Fibroblast of lung (primary cell): ENCODE results near the gene CXCL8. TPM values are rescaled to one million over a fixed set of nuclear protein-coding genes. Genes with fewer than 3 reads are reported as not detected.

Experiments
- DNase-seq, 2 donors: peaks; one replicate each; pipeline versions ENCODE4 v3.0.0 to v3.0.0-alpha.2; 2010; ENCODE audit warnings: low read depth in 2 of 2
- H2AFZ ChIP-seq: 2 replicates; pipeline ENCODE4 v1.5.1; 2012; ENCODE audit warnings: low read length, control low read depth, inconsistent platforms
- H3K27ac ChIP-seq: 2 replicates; pipeline ENCODE4 v1.5.1; 2011; ENCODE audit warnings: low read length, control low read depth; ENCODE audit not compliant: insufficient read depth
- H3K27me3 ChIP-seq: 2 replicates; pipeline ENCODE4 v1.5.1; 2011; ENCODE audit warnings: mild to moderate bottlenecking, low read length; ENCODE audit not compliant: control insufficient read depth, insufficient read depth
- H3K36me3 ChIP-seq: 2 replicates; pipeline ENCODE4 v1.5.1; 2011; ENCODE audit warnings: low read length; ENCODE audit not compliant: control insufficient read depth, insufficient read depth
- H3K4me1 ChIP-seq: 2 replicates; pipeline ENCODE4 v1.5.1; 2011; ENCODE audit warnings: low read length; ENCODE audit not compliant: control insufficient read depth, insufficient read depth; ENCODE audit errors: extremely low read depth
- H3K4me2 ChIP-seq: 2 replicates; pipeline ENCODE4 v1.5.1; 2011; ENCODE audit warnings: low read length, control low read depth; ENCODE audit not compliant: insufficient read depth; ENCODE audit errors: extremely low read depth
- H3K4me3 ChIP-seq, 4 experiments: fragments of 200-600 bp in 1 of 4; sonication (generic) in 1 of 4; replicated peaks in 1 of 4; 2 replicates each; pipeline ENCODE4 v1.5.1; 2011 to 2016; ENCODE audit warnings: low read length in 4 of 4, low read depth in 3 of 4, mild to moderate bottlenecking in 3 of 4, control low read depth in 2 of 4, inconsistent platforms in 1 of 4, mixed read lengths in 1 of 4; ENCODE audit not compliant: insufficient read depth in 1 of 4; ENCODE audit errors: control extremely low read depth in 1 of 4
- H3K79me2 ChIP-seq: 2 replicates; pipeline ENCODE4 v1.5.1; 2012; ENCODE audit warnings: mild to moderate bottlenecking, low read length, inconsistent platforms; ENCODE audit not compliant: control insufficient read depth, insufficient read depth
- H3K9ac ChIP-seq: 2 replicates; pipeline ENCODE4 v1.5.1; 2011; ENCODE audit warnings: mild to moderate bottlenecking, low read length, control low read depth; ENCODE audit not compliant: insufficient read depth
- H3K9me3 ChIP-seq: 2 replicates; pipeline ENCODE4 v1.5.1; 2012; ENCODE audit warnings: low read depth, low read length; ENCODE audit not compliant: control insufficient read depth, insufficient read depth
- H4K20me1 ChIP-seq: 2 replicates; pipeline ENCODE4 v1.5.1; 2011; ENCODE audit warnings: low read length; ENCODE audit not compliant: control insufficient read depth, insufficient read depth; ENCODE audit errors: extremely low read depth
- EZH2 ChIP-seq: IDR thresholded peaks from 2 replicates; pipeline ENCODE4 v1.5.1; 2012; ENCODE audit warnings: low read length, control low read depth, mild to moderate bottlenecking; ENCODE audit errors: missing control alignments
- polyA plus RNA-seq, 2 donors: library from polyadenylated mRNA; depleted of rRNA in 1 of 2; stranded (reverse) in 1 of 2; unstranded in 1 of 2; fragments of >200 nt; gene quantifications; 2 replicates each; pipeline ENCODE4 v1.2.1, GENCODE V29; 2011 to 2012; ENCODE audit warnings: missing spikeins in 1 of 2
- total RNA-seq: library from RNA; depleted of rRNA; stranded (reverse); fragments of >200 nt; gene quantifications from 2 replicates; pipeline ENCODE4 v1.2.1, GENCODE V29; 2014
- TF ChIP-seq, protein P1 (sequence below), 2 donors: IDR thresholded peaks in 1 of 2; conservative IDR thresholded peaks in 1 of 2; 1 replicate in 1 of 2; 2 replicates in 1 of 2; pipeline ENCODE4 v1.5.1; 2011 to 2012; ENCODE audit warnings: low read length in 2 of 2, control low read depth in 1 of 2, inconsistent platforms in 1 of 2, low read depth in 1 of 2, mild to moderate bottlenecking in 1 of 2

Gene CXCL8
- total and polyA plus RNA-seq, 2 donors (not counting 1 experiment from before 2014, with no cell fraction given), result 1.3 to 1.4 TPM

- Histone ChIP-seq H3K9ac (no peak overlapping the region), H3K4me2 (no peak overlapping the region), H2AFZ (no peak overlapping the region), H3K27ac (no peak overlapping the region), H3K27me3 (no peaks in the 10 kb centered on the region), H4K20me1 (no peaks in the 10 kb centered on the region), H3K36me3 (no peaks in the 10 kb centered on the region), H3K79me2 (no peaks in the 10 kb centered on the region), H3K9me3 (no peaks in the 10 kb centered on the region), H3K4me1 (no peaks in the 10 kb centered on the region), H3K4me3 (no peak overlapping the region)
- TF ChIP-seq, protein P1, sequence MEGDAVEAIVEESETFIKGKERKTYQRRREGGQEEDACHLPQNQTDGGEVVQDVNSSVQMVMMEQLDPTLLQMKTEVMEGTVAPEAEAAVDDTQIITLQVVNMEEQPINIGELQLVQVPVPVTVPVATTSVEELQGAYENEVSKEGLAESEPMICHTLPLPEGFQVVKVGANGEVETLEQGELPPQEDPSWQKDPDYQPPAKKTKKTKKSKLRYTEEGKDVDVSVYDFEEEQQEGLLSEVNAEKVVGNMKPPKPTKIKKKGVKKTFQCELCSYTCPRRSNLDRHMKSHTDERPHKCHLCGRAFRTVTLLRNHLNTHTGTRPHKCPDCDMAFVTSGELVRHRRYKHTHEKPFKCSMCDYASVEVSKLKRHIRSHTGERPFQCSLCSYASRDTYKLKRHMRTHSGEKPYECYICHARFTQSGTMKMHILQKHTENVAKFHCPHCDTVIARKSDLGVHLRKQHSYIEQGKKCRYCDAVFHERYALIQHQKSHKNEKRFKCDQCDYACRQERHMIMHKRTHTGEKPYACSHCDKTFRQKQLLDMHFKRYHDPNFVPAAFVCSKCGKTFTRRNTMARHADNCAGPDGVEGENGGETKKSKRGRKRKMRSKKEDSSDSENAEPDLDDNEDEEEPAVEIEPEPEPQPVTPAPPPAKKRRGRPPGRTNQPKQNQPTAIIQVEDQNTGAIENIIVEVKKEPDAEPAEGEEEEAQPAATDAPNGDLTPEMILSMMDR (conservative IDR thresholded peaks at IDR 0.05 in 1 of 2, IDR thresholded peaks at IDR 0.05 in 1 of 2; ENCODE audit: low read depth in 1 of 2, low read length in 2 of 2), result no peak
- TF ChIP-seq EZH2, result no peak
- DNase-seq, result no peak
Observed at GRCh38 chr4:73715659-73716058, 24.7 kb upstream of the CXCL8 start.

- no peaks in the 10 kb centered on the region for H4K20me1 ChIP-seq
- peaks cover 7% of the 10 kb centered on the region for H3K4me1 ChIP-seq
- no peaks in the 10 kb centered on the region for H3K27me3 ChIP-seq
- no peak overlapping the region for H3K27ac ChIP-seq
- H3K9me3 ChIP-seq, result no peaks in the 10 kb centered on the region
- no peak overlapping the region for H3K4me3 ChIP-seq
- H3K9ac ChIP-seq, result no peak overlapping the region
- no peak overlapping the region for H2AFZ ChIP-seq
- peak in 1 of 2 donors; percentile 77 for DNase-seq
- H3K4me2 ChIP-seq, result no peak overlapping the region
- H3K79me2 ChIP-seq, result no peaks in the 10 kb centered on the region
- no peak for TF ChIP-seq EZH2
- TF ChIP-seq, protein P1 (conservative IDR thresholded peaks at IDR 0.05 in 1 of 2, IDR thresholded peaks at IDR 0.05 in 1 of 2; ENCODE audit: low read depth in 1 of 2, low read length in 2 of 2), result no peak
- no peaks in the 10 kb centered on the region for H3K36me3 ChIP-seq
Observed at GRCh38 chr4:73718375-73719373, 21.7 kb upstream of the CXCL8 start.

GRCh38 chr4:73721435-73721834 lies 18.9 kb upstream of the CXCL8 start:
- no peak overlapping the region for H2AFZ ChIP-seq
- no peak overlapping the region for H3K4me3 ChIP-seq
- H3K27ac ChIP-seq, result no peak overlapping the region
- peaks cover 10% of the 10 kb centered on the region for H3K4me1 ChIP-seq
- H4K20me1 ChIP-seq, result no peaks in the 10 kb centered on the region
- H3K36me3 ChIP-seq, result no peaks in the 10 kb centered on the region
- no peaks in the 10 kb centered on the region for H3K27me3 ChIP-seq
- TF ChIP-seq, protein P1 (conservative IDR thresholded peaks at IDR 0.05 in 1 of 2, IDR thresholded peaks at IDR 0.05 in 1 of 2; ENCODE audit: low read depth in 1 of 2, low read length in 2 of 2), result no peak
- TF ChIP-seq EZH2, result no peak
- no peak overlapping the region for H3K9ac ChIP-seq
- DNase-seq, result peak; percentile 78 to 93
- H3K4me2 ChIP-seq, result no peak overlapping the region
- H3K9me3 ChIP-seq, result no peaks in the 10 kb centered on the region
- H3K79me2 ChIP-seq, result no peaks in the 10 kb centered on the region
